ENCODE measurements around the gene PHLDA3.

- TF ChIP-seq CTCF (IDR thresholded peaks at IDR 0.05) (peak in 1 of 4 donors; percentile 4), POLR2A (IDR thresholded peaks at IDR 0.05) (peak; percentile 99)
These were observed 37.8 kb upstream of the PHLDA3 start, which contains the start of gene CSRP1 for GRCh38 chr1:201506557-201507359.
